HG03521 (cell line): Measurements from ENCODE around the gene ANOS1.
"Not testable (repeated sequence)": the region's sequence is repeated elsewhere in the genome, so short reads cannot be mapped to it uniquely, and the experiment has no call there.

Experiments
- ATAC-seq: cut with Tn5 transposase; IDR thresholded peaks from one replicate; pipeline ENCODE4 v1.9.1; 2021; ENCODE audit warnings: mild to moderate bottlenecking, moderate library complexity; ENCODE audit not compliant: unreplicated experiment

ANOS1 gene

GRCh38 chrX:8632924-8633323 is 99.0 kb downstream of the ANOS1 start:
- ATAC-seq: no peak

GRCh38 chrX:8629871-8630270 is 102.1 kb downstream of the ANOS1 start:
- no peak for ATAC-seq

- ATAC-seq: no peak
Observed at GRCh38 chrX:8627796-8628195, 104.1 kb downstream of the ANOS1 start.

- no peak for ATAC-seq
Observed at GRCh38 chrX:8607326-8607725, 124.6 kb downstream of the ANOS1 start.

- no peak for ATAC-seq
Observed at GRCh38 chrX:8604131-8604530, 127.8 kb downstream of the ANOS1 start.

GRCh38 chrX:8591501-8591900 is 140.4 kb downstream of the ANOS1 start:
- ATAC-seq: no peak

GRCh38 chrX:8586953-8587352 is 145.0 kb downstream of the ANOS1 start:
- no peak for ATAC-seq

- ATAC-seq: no peak
Observed at GRCh38 chrX:8579602-8580001, 152.3 kb downstream of the ANOS1 start.

GRCh38 chrX:8576821-8577220 is 155.1 kb downstream of the ANOS1 start:
- ATAC-seq: no peak

GRCh38 chrX:8565729-8566128 is 166.2 kb downstream of the ANOS1 start:
- no peak for ATAC-seq

- ATAC-seq: no peak
Observed at GRCh38 chrX:8548446-8548845, 183.5 kb downstream of the ANOS1 start.

GRCh38 chrX:8546715-8547114 is 185.2 kb downstream of the ANOS1 start:
- no peak for ATAC-seq

GRCh38 chrX:8520791-8521190 is 211.1 kb downstream of the ANOS1 start:
- no peak for ATAC-seq

- ATAC-seq: no peak
Observed at GRCh38 chrX:8520178-8520577, 211.8 kb downstream of the ANOS1 start.

GRCh38 chrX:8504451-8504850 is 227.5 kb downstream of the ANOS1 start:
- no peak for ATAC-seq

- not testable (repeated sequence) for ATAC-seq
Observed at GRCh38 chrX:8502101-8502500, 229.8 kb downstream of the ANOS1 start.

GRCh38 chrX:8500203-8500602 is 231.7 kb downstream of the ANOS1 start:
- ATAC-seq: no peak

GRCh38 chrX:8495036-8495435 is 236.9 kb downstream of the ANOS1 start:
- ATAC-seq: not testable (repeated sequence)

GRCh38 chrX:8484360-8484949 is 247.5 kb downstream of the ANOS1 start:
- no peak for ATAC-seq
